ENCODE measurements around the gene MAST2. TPM values are rescaled to one million over a fixed set of nuclear protein-coding genes. Genes with fewer than 3 reads are reported as not detected.

The MAST2 gene
- total and polyA plus RNA-seq, 2 of the 4 experiments (the other 2 are of a cell fraction): 14.2 to 41.0 TPM

DNA sequence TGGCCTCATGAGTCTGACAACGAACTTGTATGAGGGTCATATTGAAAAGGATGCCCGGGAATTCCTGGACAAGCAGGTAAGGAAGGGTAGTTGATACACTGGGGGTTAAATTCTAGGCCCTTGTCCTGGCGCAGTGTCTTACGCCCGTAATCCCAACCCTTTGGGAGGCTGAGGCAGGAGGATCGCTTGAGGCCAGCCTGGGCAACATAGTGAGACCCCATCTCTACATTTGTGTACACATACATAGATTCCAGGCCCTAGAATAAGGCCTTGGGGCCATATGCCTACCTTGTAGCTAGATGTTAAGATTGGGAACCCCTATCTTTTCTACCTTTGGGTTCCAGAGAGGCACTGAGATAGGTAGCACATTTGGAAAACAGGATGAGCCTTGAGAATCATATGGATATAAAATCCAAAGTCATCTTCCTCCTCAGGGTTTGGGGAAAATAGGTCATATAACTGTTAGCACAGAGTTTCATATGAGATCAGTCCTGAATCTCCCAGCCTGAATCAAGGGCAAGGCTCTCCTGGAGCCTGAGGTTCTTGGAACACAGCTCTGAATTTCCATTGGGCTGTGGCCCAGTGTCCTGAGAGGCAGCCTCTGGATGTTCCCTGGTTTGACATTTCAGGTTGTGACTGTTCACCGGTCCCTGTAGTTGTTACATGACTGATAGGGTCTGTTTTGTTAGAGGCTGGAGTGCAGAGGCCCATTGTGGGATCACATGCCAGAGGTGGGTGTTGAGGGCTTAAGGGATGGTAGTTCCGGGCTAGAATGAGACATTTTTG lies 224.6 kb downstream of the MAST2 start (continued):
- no peak for TF ChIP-seq MAFK (IDR thresholded peaks at IDR 0.05; ENCODE audit: low read depth, low read length)

GRCh38 chr1:46030074-46030870 lies 226.9 kb downstream of the MAST2 start:
- no peak overlapping the region for H2BK120ac ChIP-seq (ENCODE audit: low read depth, low read length)
- no peak overlapping the region for H4K5ac ChIP-seq (ENCODE audit: low read depth, low read length)
- no peak overlapping the region for H3K18ac ChIP-seq (ENCODE audit: low read depth, low read length)
- H4K8ac ChIP-seq (ENCODE audit: low read depth in 2 of 2, low read length in 2 of 2): no peak overlapping the region
- TF ChIP-seq RCOR1 (IDR thresholded peaks at IDR 0.05; ENCODE audit: insufficient replicate concordance, low read length): no peak
- no peak for TF ChIP-seq ELK1 (IDR thresholded peaks at IDR 0.05; ENCODE audit: borderline replicate concordance, low read depth, low read length)
- H3K4ac ChIP-seq (ENCODE audit: low read depth, low read length): no peak overlapping the region
- no peak overlapping the region for H2AK9ac ChIP-seq (replicated peaks; ENCODE audit: low read depth, low read length, poor library complexity)
- H3K23ac ChIP-seq (ENCODE audit: low read depth, low read length): no peak overlapping the region
- no peaks in the 10 kb centered on the region for H3K4me1 ChIP-seq (ENCODE audit: control insufficient read depth, insufficient read depth, low read length)
- H3K4me3 ChIP-seq (ENCODE audit: insufficient read depth, low read depth, low read length): no peak overlapping the region
- no peak overlapping the region for H2BK5ac ChIP-seq (ENCODE audit: low read depth, low read length, poor library complexity, severe bottlenecking)
- ATAC-seq (ENCODE audit: low read depth) (no peak), DNase-seq (no peak)
- ChIA-PET CTCF (no interaction called here), POLR2A (ENCODE audit: unreplicated experiment) (no interaction called here)
- no peak overlapping the region for H3K9ac ChIP-seq (ENCODE audit: low read depth, low read length)
- H3K27me3 ChIP-seq (ENCODE audit: control insufficient read depth, insufficient read depth, low read length): no peaks in the 10 kb centered on the region
- no peak overlapping the region for H2AK5ac ChIP-seq (ENCODE audit: low read depth, low read length)
- H4K20me1 ChIP-seq (ENCODE audit: insufficient read depth, low read length): no peaks in the 10 kb centered on the region
- H2BK20ac ChIP-seq (ENCODE audit: low read depth, low read length): no peak overlapping the region
- H3K56ac ChIP-seq (ENCODE audit: extremely low read depth, insufficient read depth, low read length): no peak overlapping the region
- H3K14ac ChIP-seq (replicated peaks; ENCODE audit: low read depth, low read length): no peak overlapping the region
- BruUV-seq (replicated peaks): no TSS peak
- no peak overlapping the region for H2BK15ac ChIP-seq (ENCODE audit: low read depth, low read length)
- dilution Hi-C loops (cut with HindIII; ENCODE audit: low sequenced_read_pairs, unreplicated experiment): loop anchor here (25.0 kb wide), 1 partner anchor 157 kb away; the partner anchor contains the start of genes P3R3URF, POMGNT1 and TSPAN1
- H3K79me1 ChIP-seq (ENCODE audit: low read depth in 1 of 2, low read length in 2 of 2): no peaks in the 10 kb centered on the region; a peak in 1 of 4 replicates
- no peak overlapping the region for H4K91ac ChIP-seq (ENCODE audit: insufficient read depth, low read depth, low read length)
- intact Hi-C loops (cut with micrococcal nuclease): no loop called here
- WGBS, 2 experiments (ENCODE audit: extremely low coverage in 2 of 2, insufficient read length in 1 of 2): 97% methylated on average over 10 of the region's 18 CpGs; no CpG with 5 or more reads in 1 of the 2 experiments
- no peak overlapping the region for H3K27ac ChIP-seq (ENCODE audit: insufficient read depth, low read length)
- in situ Hi-C loops (cut with MboI; ENCODE audit: low sequenced_read_pairs): no loop called here
- no peaks in the 10 kb centered on the region for H3K9me3 ChIP-seq (ENCODE audit: control insufficient read depth, insufficient read depth, low read length)
- H3K9me1 ChIP-seq (ENCODE audit: insufficient read depth, low read length): peaks cover 9% of the 10 kb centered on the region
- no peak overlapping the region for H3K4me2 ChIP-seq (ENCODE audit: low read depth, low read length)
- H2AFZ ChIP-seq (replicated peaks; ENCODE audit: low read length, poor library complexity): no peak overlapping the region
- H3K36me3 ChIP-seq (ENCODE audit: control insufficient read depth, insufficient read depth, low read length): peaks cover 35% of the 10 kb centered on the region

Data from IMR-90 (cell line).